ENCODE data around the gene TMEM37. TPM values are rescaled to one million over a fixed set of nuclear protein-coding genes. Genes with fewer than 3 reads are reported as not detected.

The TMEM37 gene
- total and polyA plus RNA-seq, 2 of the 8 experiments (the other 6 are each of a cell fraction or from before 2014, with no cell fraction given), result 11.0 to 16.2 TPM

GRCh38 chr2:119448427-119449141 is 16.9 kb downstream of the TMEM37 start:
- Histone ChIP-seq H2BK20ac (ENCODE audit: low read length) (no peak overlapping the region), H3K4me2 (ENCODE audit: insufficient read depth in 1 of 2, low read depth in 2 of 2, low read length in 2 of 2) (no peak overlapping the region), H3K4ac (replicated peaks; ENCODE audit: insufficient read length, low read depth, low read length) (no peak overlapping the region), H3K36me3 (ENCODE audit: control insufficient read depth in 2 of 4, insufficient read depth in 4 of 4, low read length in 3 of 4) (no peaks in the 10 kb centered on the region), H2BK12ac (ENCODE audit: low read depth, low read length) (no peak overlapping the region), H3K14ac (ENCODE audit: insufficient read length) (no peak overlapping the region), H4K5ac (ENCODE audit: insufficient read length, low read depth, low read length) (no peak overlapping the region), H3K27ac (ENCODE audit: low read depth, low read length) (no peak overlapping the region), H3K23me2 (ENCODE audit: low read depth, low read length) (no peaks in the 10 kb centered on the region), H3K4me3 (ENCODE audit: extremely low read depth in 1 of 4, insufficient read depth in 2 of 4, low read depth in 3 of 4, low read length in 4 of 4) (no peak overlapping the region), H3K4me1 (replicated peaks in 1 of 4; ENCODE audit: control insufficient read depth in 3 of 4, insufficient read depth in 4 of 4, low read length in 3 of 4) (peaks cover 0 to 11% (median 3%) of the 10 kb centered on the region in 4 experiments; a peak in 3 of 7 replicates), H2AFZ (ENCODE audit: low read length) (no peak overlapping the region), H3K9ac (replicated peaks in 1 of 4; ENCODE audit: extremely low read depth in 1 of 4, low read depth in 3 of 4, low read length in 3 of 4) (no peak overlapping the region), H2BK120ac (replicated peaks; ENCODE audit: low read depth, low read length) (no peak overlapping the region), H3K9me3 (ENCODE audit: insufficient read depth in 2 of 2, low read depth in 1 of 2, low read length in 1 of 2) (no peaks in the 10 kb centered on the region), H3K27me3 (replicated peaks in 1 of 4; ENCODE audit: control insufficient read depth in 3 of 4, extremely low read depth in 1 of 4, insufficient read depth in 3 of 4, low read length in 3 of 4) (0 out of 7 replicates have a peak, but pooled peaks cover 0 to 3% (median under 1%) of the 10 kb centered on the region in 4 experiments), H3K56ac (replicated peaks; ENCODE audit: insufficient read length, low read depth, low read length) (no peak overlapping the region), H4K8ac (ENCODE audit: extremely low read depth, insufficient read depth, low read length) (no peak overlapping the region), H4K91ac (replicated peaks; ENCODE audit: insufficient read length, low read length) (no peak overlapping the region), H2BK15ac (ENCODE audit: low read length) (no peak overlapping the region), H3K79me2 (ENCODE audit: control insufficient read depth in 1 of 2, insufficient read depth in 2 of 2, low read length in 2 of 2) (no peaks in the 10 kb centered on the region), H2BK5ac (ENCODE audit: low read depth, low read length) (no peak overlapping the region), H3K23ac (ENCODE audit: insufficient read length) (no peak overlapping the region), H3K18ac (ENCODE audit: extremely low read depth, low read length) (no peak overlapping the region), H2AK5ac (ENCODE audit: low read depth, low read length) (no peak overlapping the region), H4K20me1 (replicated peaks in 1 of 2; ENCODE audit: control insufficient read depth in 1 of 2, insufficient read depth in 2 of 2, low read length in 2 of 2) (no peaks in the 10 kb centered on the region), H3K79me1 (ENCODE audit: low read depth, low read length) (no peaks in the 10 kb centered on the region)
- WGBS, 2 experiments (ENCODE audit: extremely low coverage in 1 of 2, insufficient coverage in 1 of 2, insufficient read length in 1 of 2, insufficient replicate concordance in 2 of 2, low coverage in 1 of 2, low lambda C conversion rate in 2 of 2, missing lambda C conversion rate in 1 of 2), result 82% methylated on average over 9 of the region's 9 CpGs; no CpG with 5 or more reads in 1 of the 2 experiments
- ChIA-PET POLR2A (ENCODE audit: partially characterized antibody) (interaction anchor here (1.3 kb wide), 1 partner anchor 14 kb away, joined by 6 read pairs; no protein-coding TSS in a partner anchor), CTCF (ENCODE audit: partially characterized antibody) (interaction anchor here (0.7 to 6.9 kb wide), 6 partner anchors 9 to 38 kb away, joined by 3 to 41 read pairs (median 3); no protein-coding TSS in a partner anchor)
- FAIRE-seq (no peak), DNase-seq (ENCODE audit: low read depth in 1 of 2, low spot score in 2 of 2) (no peak)
- TF ChIP-seq GABPA (IDR thresholded peaks at IDR 0.05; ENCODE audit: borderline replicate concordance, insufficient read depth, low read length) (no peak), TBP (IDR thresholded peaks at IDR 0.05; ENCODE audit: low read depth, low read length) (no peak)
